Stimulated activated naive CD8-positive, alpha-beta T cell treated with anti-CD3 and anti-CD28 coated beads, Interleukin-15, Interleukin-2, amounts not matched to agents 100 U/mL and 50 U/mL, for 24 hours (primary cell): ENCODE measurements around the gene RASD1.

Source experiments
- ATAC-seq: fragments of 150-1000 bp; cut with Tn5 transposase; one replicate; pipeline ENCODE4 v1.10.0; 2021
- DNase-seq: peaks from one replicate; pipeline ENCODE4 v3.0.0; 2021

RASD1 gene

GRCh38 chr17:17527534-17527933 is 31.3 kb upstream of the RASD1 start:
- ATAC-seq (no peak), DNase-seq (no peak)

- ATAC-seq, result no peak
These were observed 30.2 kb upstream of the RASD1 start for GRCh38 chr17:17526369-17526768.

GRCh38 chr17:17525956-17526355 is 29.8 kb upstream of the RASD1 start:
- no peak for ATAC-seq

More at GRCh38 chr17:17526369-17526768, 30.2 kb upstream of the RASD1 start:
- no peak for DNase-seq

GRCh38 chr17:17525311-17525710 is 29.1 kb upstream of the RASD1 start:
- no peak for DNase-seq
- ATAC-seq, result no peak

More at GRCh38 chr17:17525956-17526355, 29.8 kb upstream of the RASD1 start:
- DNase-seq, result no peak

- DNase-seq, result no peak
- no peak for ATAC-seq
These were observed 27.7 kb upstream of the RASD1 start for GRCh38 chr17:17523731-17524490.

- no peak for ATAC-seq
- DNase-seq, result no peak
These were observed 27.0 kb upstream of the RASD1 start for GRCh38 chr17:17523001-17523730.

GRCh38 chr17:17520599-17521232 is 24.5 kb upstream of the RASD1 start:
- DNase-seq, result no peak
- no peak for ATAC-seq

GRCh38 chr17:17519886-17520285 is 23.7 kb upstream of the RASD1 start:
- ATAC-seq (no peak), DNase-seq (no peak)

GRCh38 chr17:17518951-17519350 is 22.8 kb upstream of the RASD1 start:
- ATAC-seq (no peak), DNase-seq (no peak)

- DNase-seq, result no peak
- ATAC-seq, result no peak
These were observed 21.8 kb upstream of the RASD1 start for GRCh38 chr17:17518014-17518413.

GRCh38 chr17:17516941-17517720 is 20.9 kb upstream of the RASD1 start:
- DNase-seq (no peak), ATAC-seq (no peak)

GRCh38 chr17:17515934-17516930 is 20.0 kb upstream of the RASD1 start:
- DNase-seq, result no peak
- no peak for ATAC-seq

- DNase-seq, result no peak
- ATAC-seq, result no peak
These were observed 19.1 kb upstream of the RASD1 start for GRCh38 chr17:17514993-17515933.

GRCh38 chr17:17514361-17514992 is 18.3 kb upstream of the RASD1 start:
- no peak for DNase-seq
- ATAC-seq, result no peak

- DNase-seq, result no peak
- no peak for ATAC-seq
These were observed 17.4 kb upstream of the RASD1 start for GRCh38 chr17:17513626-17514025.

- ATAC-seq, result no peak
These were observed 16.7 kb upstream of the RASD1 start for GRCh38 chr17:17512866-17513265.

GRCh38 chr17:17511881-17512858 is 16.0 kb upstream of the RASD1 start:
- ATAC-seq, result no peak

More at GRCh38 chr17:17512866-17513265, 16.7 kb upstream of the RASD1 start:
- DNase-seq, result no peak

GRCh38 chr17:17511293-17511741 is 15.1 kb upstream of the RASD1 start:
- ATAC-seq (no peak), DNase-seq (no peak)

More at GRCh38 chr17:17511881-17512858, 16.0 kb upstream of the RASD1 start:
- DNase-seq, result no peak
